MM.1S (cell line): ENCODE measurements around the gene LNX1.

ENCODE experiments used
- DNase-seq: peaks from one replicate; pipeline ENCODE4 v3.0.0-alpha.2; 2015
- H2AFZ ChIP-seq: fragments of 300-600 bp; sonication (generic); 2 replicates; pipeline ENCODE4 v1.6.0; 2016; ENCODE audit warnings: antibody characterized with exemption, low read length
- H3F3A ChIP-seq: fragments of 300-600 bp; sonication (generic); 2 replicates; pipeline ENCODE4 v1.6.1; 2016; ENCODE audit warnings: mild to moderate bottlenecking, antibody characterized with exemption, low read length, moderate library complexity, mixed read lengths; ENCODE audit not compliant: insufficient read depth
- H3K27ac ChIP-seq: fragments of 300-600 bp; sonication (generic); 2 replicates; pipeline ENCODE4 v1.5.1; 2016; ENCODE audit warnings: mild to moderate bottlenecking, low read length
- H3K27me3 ChIP-seq: fragments of 300-600 bp; sonication (generic); replicated peaks from 2 replicates; pipeline ENCODE4 v1.6.0; 2016; ENCODE audit warnings: low read length; ENCODE audit not compliant: insufficient read depth
- H3K36me3 ChIP-seq: fragments of 300-600 bp; sonication (generic); replicated peaks from 2 replicates; pipeline ENCODE4 v1.6.1; 2016; ENCODE audit warnings: mild to moderate bottlenecking, low read length, mixed read lengths; ENCODE audit not compliant: insufficient read depth
- H3K4me1 ChIP-seq: fragments of 300-600 bp; sonication (generic); 2 replicates; pipeline ENCODE4 v1.6.1; 2016; ENCODE audit warnings: low read length, mixed read lengths
- H3K4me2 ChIP-seq: fragments of 300-600 bp; sonication (generic); 2 replicates; pipeline ENCODE4 v1.6.0; 2016; ENCODE audit warnings: low read depth, low read length
- H3K4me3 ChIP-seq: fragments of 300-600 bp; sonication (generic); 2 replicates; pipeline ENCODE4 v1.5.1; 2016; ENCODE audit warnings: low read length, mixed read lengths
- H3K79me2 ChIP-seq: fragments of 300-600 bp; sonication (generic); 2 replicates; pipeline ENCODE4 v1.6.1; 2016; ENCODE audit warnings: mixed run types, low read length, mixed read lengths
- H3K9ac ChIP-seq: fragments of 300-600 bp; sonication (generic); 2 replicates; pipeline ENCODE4 v1.6.1; 2016; ENCODE audit warnings: low read length, mixed read lengths
- H3K9me2 ChIP-seq: fragments of 300-600 bp; sonication (generic); replicated peaks from 2 replicates; pipeline ENCODE4 v1.6.1; 2016; ENCODE audit warnings: mild to moderate bottlenecking, low read length, mixed read lengths; ENCODE audit not compliant: insufficient read depth
- H3K9me3 ChIP-seq: fragments of 300-600 bp; sonication (generic); replicated peaks from 2 replicates; pipeline ENCODE4 v1.6.1; 2016; ENCODE audit warnings: mild to moderate bottlenecking, low read length, mixed read lengths; ENCODE audit not compliant: insufficient read depth
- H4K20me1 ChIP-seq: fragments of 300-600 bp; sonication (generic); 2 replicates; pipeline ENCODE4 v1.6.1; 2016; ENCODE audit warnings: mild to moderate bottlenecking, low read length, moderate library complexity, mixed read lengths; ENCODE audit not compliant: insufficient read depth
- CTCF ChIP-seq: fragments of 300-600 bp; sonication (generic); IDR thresholded peaks from 2 replicates; pipeline ENCODE4 v1.5.1; 2016; ENCODE audit warnings: antibody characterized with exemption, low read length, mixed read lengths
- EZH2 ChIP-seq: fragments of 300-600 bp; sonication (generic); optimal IDR thresholded peaks from 2 replicates; pipeline ENCODE3; 2017; ENCODE audit warnings: low read depth, mild to moderate bottlenecking, antibody characterized with exemption, low read length, mixed read lengths
- EZH2phosphoT487 ChIP-seq: fragments of 300-600 bp; sonication (generic); IDR thresholded peaks from 2 replicates; pipeline ENCODE4 v1.6.1; 2018; ENCODE audit warnings: antibody characterized with exemption, low read length

LNX1 gene

GRCh38 chr4:53424280-53424679 is 167.0 kb downstream of the LNX1 start:
- Histone ChIP-seq H2AFZ (no peak overlapping the region), H3K27me3 (no peaks in the 10 kb centered on the region), H3K79me2 (no peaks in the 10 kb centered on the region), H3K4me1 (no peaks in the 10 kb centered on the region), H3K36me3 (0 out of 2 replicates have a peak, but pooled peaks cover 6% of the 10 kb centered on the region), H3K4me3 (no peak overlapping the region), H3K9ac (no peak overlapping the region), H3K27ac (no peak overlapping the region), H3F3A (no peaks in the 10 kb centered on the region), H3K9me3 (no peaks in the 10 kb centered on the region), H3K4me2 (no peak overlapping the region), H4K20me1 (no peaks in the 10 kb centered on the region), H3K9me2 (no peaks in the 10 kb centered on the region)
- no peak for DNase-seq
- no peak for TF ChIP-seq CTCF
- TF ChIP-seq EZH2phosphoT487 = no peak
- no peak for TF ChIP-seq EZH2

- Histone ChIP-seq H3K4me1 (no peaks in the 10 kb centered on the region), H3F3A (no peaks in the 10 kb centered on the region), H3K9ac (no peak overlapping the region), H3K9me2 (no peaks in the 10 kb centered on the region), H4K20me1 (no peaks in the 10 kb centered on the region), H3K4me2 (no peak overlapping the region), H3K27me3 (no peaks in the 10 kb centered on the region), H2AFZ (no peak overlapping the region), H3K79me2 (no peaks in the 10 kb centered on the region), H3K4me3 (no peak overlapping the region), H3K9me3 (no peaks in the 10 kb centered on the region), H3K36me3 (no peaks in the 10 kb centered on the region), H3K27ac (no peak overlapping the region)
- TF ChIP-seq CTCF = no peak
- TF ChIP-seq EZH2phosphoT487 = no peak
- TF ChIP-seq EZH2 = no peak
- no peak for DNase-seq
These were observed 168.9 kb downstream of the LNX1 start for GRCh38 chr4:53422367-53422766.

- H3K36me3 ChIP-seq = no peaks in the 10 kb centered on the region
- H3K27ac ChIP-seq = no peak overlapping the region
- no peaks in the 10 kb centered on the region for H3K9me3 ChIP-seq
- no peak overlapping the region for H3K9ac ChIP-seq
- no peaks in the 10 kb centered on the region for H3K4me1 ChIP-seq
- H3K27me3 ChIP-seq = no peaks in the 10 kb centered on the region
- no peak for DNase-seq
- no peaks in the 10 kb centered on the region for H4K20me1 ChIP-seq
- TF ChIP-seq EZH2 (no peak), CTCF (no peak), EZH2phosphoT487 (no peak)
- no peak overlapping the region for H2AFZ ChIP-seq
- no peak overlapping the region for H3K4me3 ChIP-seq
- no peaks in the 10 kb centered on the region for H3F3A ChIP-seq
- no peak overlapping the region for H3K4me2 ChIP-seq
- no peaks in the 10 kb centered on the region for H3K9me2 ChIP-seq
- no peaks in the 10 kb centered on the region for H3K79me2 ChIP-seq
These were observed 169.5 kb downstream of the LNX1 start for GRCh38 chr4:53421791-53422190.
